GM18526 (cell line): ENCODE measurements around the gene ACAP2.

Experiments used
- POLR2A ChIP-seq: IDR thresholded peaks from 3 replicates; pipeline ENCODE4 v1.6.1; 2011; ENCODE audit not compliant: insufficient read length; ENCODE audit errors: extremely low read depth

The ACAP2 gene

DNA sequence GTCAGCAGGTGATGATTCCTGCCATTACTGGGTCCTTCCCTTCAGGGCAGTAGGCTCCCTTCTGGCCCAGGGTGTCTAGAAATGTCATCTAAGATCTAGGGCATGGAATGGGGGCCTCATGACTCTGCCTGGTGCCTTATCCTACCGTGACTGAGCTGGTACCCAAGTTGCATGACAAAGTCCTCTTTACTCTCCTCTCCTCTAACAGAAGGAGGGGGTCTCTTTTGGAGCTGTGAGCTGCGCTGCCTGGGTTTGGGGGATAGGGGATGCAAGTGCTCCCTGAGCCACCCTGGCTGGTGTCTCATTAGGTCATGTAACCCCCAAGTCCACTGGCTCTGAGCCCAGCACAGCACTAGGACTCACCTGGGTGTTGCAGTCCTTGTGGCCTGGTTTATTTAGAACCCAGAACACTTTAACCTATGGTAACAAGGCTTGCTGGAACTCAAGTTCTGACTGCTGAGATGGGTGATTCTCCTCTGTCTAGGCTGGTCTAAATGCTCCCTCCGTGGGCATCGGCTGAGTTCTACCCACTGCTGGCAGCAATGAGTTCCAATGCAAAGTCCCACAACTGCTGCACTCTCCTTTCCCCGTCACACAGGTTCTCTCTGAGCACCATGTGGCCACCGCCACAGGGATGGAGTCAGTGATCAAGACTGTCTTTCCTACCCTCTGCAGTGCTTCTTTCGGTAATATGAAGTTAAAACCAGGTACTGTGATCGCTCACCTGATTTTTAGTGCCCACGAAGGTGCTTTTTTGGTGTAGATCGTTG lies 205.8 kb downstream of the ACAP2 start:
- TF ChIP-seq POLR2A: no peak

DNA sequence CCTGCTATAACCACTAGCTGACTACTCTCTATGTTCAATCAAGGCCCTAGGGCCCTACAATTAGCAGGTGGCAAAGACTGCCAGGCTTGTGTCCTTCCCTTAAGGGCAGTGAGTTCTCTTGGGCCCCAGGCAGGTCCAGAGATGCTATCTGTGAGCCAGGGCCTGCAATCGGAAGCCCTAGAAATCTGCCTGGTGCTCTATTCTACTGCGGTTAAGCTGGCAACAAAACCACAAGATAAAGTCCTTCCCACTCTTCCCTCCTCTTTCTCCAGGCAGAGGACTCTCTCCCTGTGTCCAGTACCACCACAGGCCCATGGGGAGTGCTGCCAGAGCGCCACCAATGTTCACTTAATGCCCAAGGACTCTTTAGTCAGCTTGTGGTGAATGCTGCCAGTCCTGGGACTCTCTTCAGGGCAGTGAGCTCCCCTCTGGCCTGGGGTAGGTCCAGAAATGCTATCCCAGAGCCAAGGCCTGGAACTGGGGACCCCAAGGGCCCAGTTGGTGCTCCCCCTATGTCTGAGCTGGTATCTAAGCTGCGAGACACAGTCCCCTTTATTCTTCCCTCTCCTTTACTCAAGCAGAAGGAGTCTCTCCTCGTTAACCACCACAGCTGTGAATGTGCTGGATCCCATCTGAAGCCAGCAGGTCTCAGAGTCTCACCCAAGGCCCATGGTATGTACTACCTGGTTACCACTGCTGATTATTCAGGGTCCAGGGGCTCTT lies 206.6 kb downstream of the ACAP2 start:
- no peak for TF ChIP-seq POLR2A

GRCh38 chr3:195230244-195230643 lies 212.6 kb downstream of the ACAP2 start:
- no peak for TF ChIP-seq POLR2A

DNA sequence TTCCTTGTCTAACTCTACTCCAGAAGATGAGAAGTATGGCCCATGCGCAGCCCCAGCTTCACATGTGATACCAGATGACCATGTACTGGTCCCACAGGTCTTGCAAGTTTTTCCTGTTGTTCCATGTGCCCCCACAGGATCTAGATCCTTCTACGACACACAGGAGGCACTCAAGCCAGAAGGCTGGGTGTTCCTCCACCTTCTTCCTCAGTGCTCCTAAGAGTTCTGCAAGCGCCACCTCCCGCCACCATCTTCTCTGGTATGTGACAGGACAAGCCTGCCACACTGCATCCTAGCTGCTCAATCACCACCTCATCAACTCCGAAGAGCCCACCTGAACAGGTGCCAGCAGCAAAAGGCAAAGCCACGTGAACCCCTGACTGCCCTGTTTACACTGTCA lies 214.9 kb downstream of the ACAP2 start:
- no peak for TF ChIP-seq POLR2A

- TF ChIP-seq POLR2A: no peak
Observed at GRCh38 chr3:195226900-195227447, 215.8 kb downstream of the ACAP2 start.

- no peak for TF ChIP-seq POLR2A
Observed at GRCh38 chr3:195226445-195226844, 216.4 kb downstream of the ACAP2 start.

DNA sequence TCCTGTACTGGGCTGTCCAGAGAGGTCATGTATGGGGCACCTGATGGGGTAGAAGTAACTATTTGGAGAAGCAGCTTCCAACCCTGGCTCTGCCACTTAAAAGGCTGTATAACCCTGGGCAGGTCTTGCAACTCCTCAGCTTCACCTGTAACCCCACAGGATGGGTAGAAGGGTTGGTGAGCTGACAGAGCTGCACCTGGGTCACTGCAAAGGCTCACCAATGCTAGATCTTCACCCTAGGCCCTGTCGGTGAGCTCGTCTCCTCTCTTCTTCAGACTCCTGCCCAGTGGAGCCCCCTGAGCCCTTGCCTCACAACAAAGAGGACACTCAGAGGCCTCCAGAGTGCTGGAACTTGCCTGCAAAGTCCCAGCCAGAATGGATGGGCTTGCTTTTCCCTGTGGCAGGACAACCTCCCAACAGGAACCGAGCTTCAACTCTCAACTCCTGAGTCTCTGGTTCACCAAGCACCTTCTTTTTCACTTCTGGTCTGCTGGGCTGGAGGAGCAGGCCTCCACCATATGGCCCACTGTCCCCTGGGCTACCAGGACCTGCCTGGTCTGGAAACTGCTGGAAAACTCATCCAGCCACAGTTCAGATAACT lies 217.7 kb downstream of the ACAP2 start:
- no peak for TF ChIP-seq POLR2A
